Stimulated activated CD4-positive, alpha-beta T cell treated with anti-CD3 and anti-CD28 coated beads, Interleukin-1b, Interleukin-23, amount 100 ng/mL, for 48 hours (primary cell): ENCODE data around the gene MAP2K4.

Experiments used
- DNase-seq: peaks from one replicate; pipeline ENCODE4 v3.0.0-alpha.2; 2020

MAP2K4 gene

GRCh38 chr17:12180644-12181261 is 160.1 kb downstream of the MAP2K4 start:
- peak; percentile 4 for DNase-seq

DNA sequence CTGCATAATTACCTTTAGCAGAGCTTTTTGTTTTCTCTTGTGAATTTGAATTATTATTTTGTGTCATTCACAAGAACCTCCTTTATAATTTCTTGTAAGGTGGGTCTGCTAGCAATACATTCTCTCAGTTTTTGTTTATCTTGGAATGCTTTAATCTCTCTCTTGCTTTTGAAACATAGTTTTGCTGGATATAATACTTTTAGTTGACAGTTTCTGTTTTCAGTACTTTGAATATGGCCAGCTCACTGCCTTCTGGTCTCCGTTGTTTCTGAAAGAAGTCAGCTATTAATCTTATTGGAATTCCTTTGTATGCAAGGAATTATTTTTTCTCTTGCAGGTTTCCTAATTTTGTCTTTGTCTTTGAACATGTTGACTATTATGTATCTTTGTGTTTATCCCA is 167.0 kb downstream of the MAP2K4 start:
- DNase-seq: no peak

GRCh38 chr17:12193144-12193735 is 172.6 kb downstream of the MAP2K4 start:
- DNase-seq: no peak
